ENCODE data around the gene TP63. TPM values are rescaled to one million over a fixed set of nuclear protein-coding genes. Genes with fewer than 3 reads are reported as not detected.

TP63 gene
- total RNA-seq, 1 donor from 2014 or later: under 0.01 TPM

DNA sequence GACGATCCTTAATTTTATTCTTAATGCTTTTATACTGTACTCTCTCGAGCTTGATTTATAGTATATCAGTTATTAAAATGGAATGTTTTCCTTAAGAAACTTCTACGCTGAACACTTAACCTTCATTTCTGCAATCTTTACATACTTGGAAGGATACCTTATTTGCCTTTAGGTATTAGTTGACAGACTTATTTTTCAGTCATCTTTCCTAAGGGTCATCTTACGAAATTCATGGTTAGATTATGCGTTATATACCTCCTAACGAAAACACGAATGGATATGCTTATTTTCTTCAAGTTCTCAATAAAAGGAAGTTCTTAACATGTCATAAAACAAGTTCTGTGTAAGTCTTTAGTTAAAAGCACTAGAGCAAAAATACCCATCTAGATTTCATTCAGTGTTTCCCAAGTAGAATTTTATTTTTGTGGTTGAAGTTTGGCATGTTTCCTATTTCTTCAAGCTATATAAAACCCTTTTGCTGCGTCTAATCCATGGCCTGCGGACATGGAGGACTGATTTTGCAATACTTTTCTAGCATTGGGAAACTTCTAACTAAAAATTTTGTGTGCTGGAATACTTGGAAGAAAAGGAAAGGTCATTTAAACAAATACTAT is 231.3 kb downstream of the TP63 start:
- no peak for DNase-seq (ENCODE audit: low read depth)

DNA sequence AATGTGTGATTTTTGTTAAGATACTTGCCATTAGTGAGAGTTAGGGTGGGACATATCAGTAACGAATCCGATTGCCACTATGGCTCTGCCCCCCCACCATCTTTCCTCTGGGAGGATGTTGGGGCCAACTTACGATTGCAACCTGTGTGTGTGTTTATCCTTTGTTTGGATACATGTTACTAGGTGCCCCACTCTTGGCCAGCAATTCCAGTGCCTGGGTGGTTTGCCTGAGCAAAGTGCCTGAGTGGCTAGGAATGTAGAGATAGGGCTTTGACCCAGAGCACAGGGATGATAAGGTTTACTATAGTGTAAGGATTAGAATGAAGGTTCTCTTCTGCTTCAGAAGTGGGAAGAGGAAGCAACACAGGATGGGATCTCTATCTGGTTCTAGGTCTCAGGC is 231.8 kb downstream of the TP63 start:
- DNase-seq (ENCODE audit: low read depth): no peak

DNA sequence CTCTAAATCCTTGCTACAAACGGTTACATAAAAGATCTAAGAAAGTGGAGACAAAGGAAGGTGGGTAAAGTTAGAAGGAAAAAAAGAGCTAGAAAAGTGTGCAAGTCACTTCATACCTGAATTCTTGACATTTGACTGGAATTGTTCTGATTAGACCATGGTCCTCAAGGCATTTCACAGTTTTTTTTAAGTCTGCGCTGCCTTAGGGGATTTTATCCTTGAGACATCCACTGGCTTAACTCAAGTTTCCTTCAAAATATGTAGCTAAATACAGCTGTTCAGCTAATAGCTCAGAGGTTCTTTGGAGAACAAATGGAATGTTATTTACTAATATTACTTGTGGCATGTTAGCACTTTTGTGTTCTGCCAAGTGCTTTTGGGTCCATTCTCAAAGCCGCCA is 236.9 kb downstream of the TP63 start:
- DNase-seq (ENCODE audit: low read depth): no peak

DNA sequence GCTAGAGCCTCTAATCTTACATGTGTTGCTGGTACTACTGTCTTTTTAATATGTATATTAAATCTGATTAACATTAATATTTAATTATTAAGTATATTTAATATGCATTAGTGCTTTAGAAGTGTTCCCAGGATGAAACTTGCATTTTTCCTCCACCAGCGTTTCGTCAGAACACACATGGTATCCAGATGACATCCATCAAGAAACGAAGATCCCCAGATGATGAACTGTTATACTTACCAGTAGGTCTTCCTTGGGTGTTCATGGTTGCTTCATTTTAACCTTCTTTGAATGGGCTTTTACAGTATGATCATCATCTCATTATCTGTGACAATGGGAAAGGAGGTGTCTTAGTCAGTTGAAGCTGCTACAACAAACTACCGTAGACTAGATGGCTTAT is 238.0 kb downstream of the TP63 start:
- no peak for DNase-seq (ENCODE audit: low read depth)

DNA sequence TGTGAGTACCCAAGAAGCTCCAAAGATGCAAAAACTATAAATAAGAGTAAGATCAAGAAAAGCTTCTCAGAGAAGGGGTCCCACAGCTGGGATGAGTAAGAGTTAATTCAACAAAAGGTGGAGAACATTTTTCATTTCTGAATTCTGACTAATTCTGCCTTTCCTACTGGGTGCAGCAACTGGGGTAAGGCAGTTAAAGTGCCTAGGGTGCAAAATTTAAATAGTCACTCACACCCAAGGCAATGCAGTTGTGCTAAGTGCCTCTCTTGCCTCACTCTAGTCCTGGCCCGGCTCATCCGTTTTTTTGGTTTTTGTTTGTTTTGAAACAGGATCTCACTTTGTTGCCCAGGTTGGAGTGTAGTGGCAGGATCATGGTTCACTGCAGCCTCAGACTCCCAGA is 240.2 kb downstream of the TP63 start:
- DNase-seq (ENCODE audit: low read depth): no peak

DNA sequence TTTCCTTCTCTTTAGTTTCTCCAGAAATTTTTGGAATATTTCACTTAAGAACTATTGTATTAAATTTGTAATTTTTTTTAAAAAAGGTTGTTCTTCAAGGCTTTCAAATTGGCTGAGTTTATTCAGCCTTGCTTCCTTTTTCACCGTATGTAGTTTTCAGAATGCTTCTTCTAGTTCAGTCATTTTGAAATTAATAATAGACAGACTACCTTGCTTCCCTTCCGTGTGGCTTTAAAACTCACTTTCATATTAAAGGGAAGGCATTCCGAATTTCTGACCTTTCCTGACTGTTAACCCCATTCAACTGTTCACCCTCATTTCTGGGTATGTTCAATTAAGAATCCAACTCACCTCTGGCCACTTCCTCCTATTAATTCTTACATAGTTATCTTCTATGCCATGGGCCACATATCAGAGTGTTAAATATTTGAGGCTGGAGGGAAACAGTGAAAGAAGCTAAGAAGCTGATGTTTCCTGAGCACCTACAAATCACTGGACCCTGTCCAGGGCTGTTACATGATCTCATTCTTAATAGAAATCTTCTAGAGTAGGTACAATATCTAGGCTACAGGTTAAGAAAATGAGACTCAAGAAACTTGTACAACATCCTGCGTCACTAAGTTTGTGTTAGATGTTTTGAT is 252.0 kb downstream of the TP63 start:
- peak; percentile 21 for DNase-seq (ENCODE audit: low read depth)

DNA sequence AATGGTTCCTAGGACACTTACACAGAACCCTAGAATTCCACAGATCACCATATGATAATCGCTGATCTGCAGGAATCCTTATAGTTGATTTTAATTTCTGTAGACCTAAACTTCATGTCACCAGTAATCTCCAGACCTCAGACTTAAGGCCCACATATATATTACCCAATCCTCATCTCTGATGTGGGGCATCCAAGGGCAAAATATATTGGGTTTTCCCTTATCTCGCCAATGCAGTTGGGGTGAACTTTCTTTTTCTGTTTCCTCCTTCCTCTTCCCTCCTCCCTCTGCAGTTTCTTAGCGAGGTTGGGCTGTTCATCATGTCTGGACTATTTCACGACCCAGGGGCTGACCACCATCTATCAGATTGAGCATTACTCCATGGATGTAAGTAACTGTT is 259.3 kb downstream of the TP63 start:
- DNase-seq (ENCODE audit: low read depth): no peak

DNA sequence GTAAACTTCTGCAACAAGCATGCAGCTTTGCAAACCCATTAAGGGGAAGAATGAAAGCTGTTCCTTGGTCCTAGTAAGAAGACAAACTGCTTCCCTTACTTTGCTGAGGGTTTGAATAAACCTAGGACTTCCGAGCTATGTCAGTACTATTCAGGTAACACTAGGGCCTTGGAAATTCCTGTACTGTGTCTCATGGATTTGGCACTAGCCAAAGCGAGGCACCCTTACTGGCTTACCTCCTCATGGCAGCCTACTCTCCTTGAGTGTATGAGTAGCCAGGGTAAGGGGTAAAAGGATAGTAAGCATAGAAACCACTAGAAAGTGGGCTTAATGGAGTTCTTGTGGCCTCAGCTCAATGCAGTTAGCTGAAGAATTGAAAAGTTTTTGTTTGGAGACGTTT is 265.3 kb downstream of the TP63 start:
- no peak for DNase-seq (ENCODE audit: low read depth)

DNA sequence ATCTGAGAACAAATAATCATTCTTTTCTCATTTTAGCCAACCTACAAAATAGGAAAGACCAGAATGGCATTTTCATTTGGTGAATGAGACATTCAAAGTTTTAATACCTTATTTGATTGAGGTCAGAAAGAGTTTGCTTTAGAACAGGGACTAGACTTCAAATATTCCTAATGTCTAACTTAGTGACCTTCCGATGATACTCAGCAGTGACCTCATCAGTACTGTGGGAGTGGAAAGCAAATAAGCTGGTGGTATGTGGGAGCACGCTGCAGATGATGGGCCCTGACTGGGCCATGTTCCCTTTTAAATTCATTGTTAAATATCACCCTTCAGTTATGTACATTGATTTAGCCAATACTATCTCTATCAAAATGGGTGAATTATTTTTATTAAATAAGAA is 266.2 kb downstream of the TP63 start:
- DNase-seq (ENCODE audit: low read depth): no peak

DNA sequence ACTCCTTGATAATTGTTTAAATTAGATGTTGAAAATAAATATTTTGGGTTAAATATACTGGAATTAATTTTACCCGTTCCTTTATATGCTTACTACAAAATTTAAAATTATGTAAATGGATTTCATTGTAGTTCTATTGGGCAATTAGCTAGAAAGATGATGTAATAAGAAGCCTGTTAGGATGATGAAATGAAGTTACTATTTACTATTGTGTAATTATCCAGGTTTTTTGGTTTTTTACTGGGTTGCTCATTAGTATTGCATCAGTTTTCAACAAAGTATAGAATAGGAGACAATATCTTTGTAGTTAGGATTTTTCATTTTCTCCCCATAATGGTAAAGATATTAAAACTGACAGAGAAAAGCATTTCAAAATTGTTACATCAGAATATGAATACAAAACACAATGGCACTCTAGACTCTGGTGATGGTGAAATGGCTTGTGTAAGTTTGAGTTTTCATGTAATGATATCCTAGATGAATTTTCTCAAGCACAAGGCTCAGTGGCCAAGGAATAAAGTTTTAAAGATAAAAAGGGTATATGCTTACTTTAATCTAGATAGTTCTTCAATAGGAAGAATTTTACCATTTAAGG is 267.5 kb downstream of the TP63 start:
- DNase-seq (ENCODE audit: low read depth): peak; percentile 38

DNA sequence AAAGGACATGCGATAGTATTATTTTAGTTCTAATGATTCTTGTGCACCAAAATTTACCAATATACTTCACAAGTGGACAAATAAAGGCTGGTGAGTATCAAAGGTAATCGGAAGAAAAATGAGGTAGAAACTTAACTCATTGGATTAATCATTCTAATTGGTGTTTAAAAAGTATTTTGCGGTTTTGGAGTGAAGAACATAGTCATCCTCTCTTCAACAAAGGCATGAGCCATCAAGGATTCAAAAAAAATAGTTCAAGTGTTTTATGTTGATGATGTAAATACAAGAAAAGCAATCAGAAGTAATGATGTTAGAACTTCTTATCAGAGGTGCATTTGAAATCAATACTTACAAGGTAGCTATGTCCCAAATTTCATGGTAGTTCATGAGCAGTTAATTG is 268.0 kb downstream of the TP63 start:
- DNase-seq (ENCODE audit: low read depth): no peak

DNA sequence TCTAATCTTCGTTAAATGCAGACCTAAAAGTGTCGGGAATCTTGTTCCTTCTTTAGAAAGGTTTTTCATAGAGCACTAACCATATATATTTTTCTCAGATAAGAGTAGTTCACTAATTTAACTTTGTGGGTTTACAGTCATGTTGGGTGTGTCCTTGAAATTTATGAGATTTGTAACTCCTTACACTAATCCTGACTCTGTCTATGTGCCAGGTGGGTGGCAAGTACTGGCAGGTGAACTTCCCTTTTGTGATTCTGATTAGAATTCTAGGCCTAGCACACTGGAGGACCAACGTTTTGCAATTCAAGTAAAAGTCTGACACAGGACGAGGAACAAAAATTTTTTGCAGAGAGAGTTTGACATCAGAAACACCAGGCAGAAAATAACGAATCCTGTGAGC is 269.4 kb downstream of the TP63 start:
- no peak for DNase-seq (ENCODE audit: low read depth)

DNA sequence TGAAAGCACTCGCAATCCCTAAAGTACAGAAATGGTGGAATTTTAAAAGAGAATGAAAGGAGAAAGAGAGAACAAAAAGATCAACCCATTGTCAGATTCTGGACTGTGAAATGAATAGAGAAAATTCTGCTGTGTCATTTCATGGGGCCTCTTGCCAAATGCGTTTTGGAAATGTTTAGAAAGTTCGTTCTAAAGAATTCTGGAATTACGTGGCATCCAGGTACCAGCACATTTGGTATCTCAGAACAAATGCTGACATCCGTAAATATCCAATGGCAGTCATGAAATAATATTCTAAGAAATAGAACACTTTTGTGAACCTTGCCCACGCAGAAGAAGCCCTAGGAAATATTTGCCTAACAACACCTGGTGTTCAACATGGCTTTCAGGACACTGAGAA is 270.3 kb downstream of the TP63 start:
- DNase-seq (ENCODE audit: low read depth): no peak

DNA sequence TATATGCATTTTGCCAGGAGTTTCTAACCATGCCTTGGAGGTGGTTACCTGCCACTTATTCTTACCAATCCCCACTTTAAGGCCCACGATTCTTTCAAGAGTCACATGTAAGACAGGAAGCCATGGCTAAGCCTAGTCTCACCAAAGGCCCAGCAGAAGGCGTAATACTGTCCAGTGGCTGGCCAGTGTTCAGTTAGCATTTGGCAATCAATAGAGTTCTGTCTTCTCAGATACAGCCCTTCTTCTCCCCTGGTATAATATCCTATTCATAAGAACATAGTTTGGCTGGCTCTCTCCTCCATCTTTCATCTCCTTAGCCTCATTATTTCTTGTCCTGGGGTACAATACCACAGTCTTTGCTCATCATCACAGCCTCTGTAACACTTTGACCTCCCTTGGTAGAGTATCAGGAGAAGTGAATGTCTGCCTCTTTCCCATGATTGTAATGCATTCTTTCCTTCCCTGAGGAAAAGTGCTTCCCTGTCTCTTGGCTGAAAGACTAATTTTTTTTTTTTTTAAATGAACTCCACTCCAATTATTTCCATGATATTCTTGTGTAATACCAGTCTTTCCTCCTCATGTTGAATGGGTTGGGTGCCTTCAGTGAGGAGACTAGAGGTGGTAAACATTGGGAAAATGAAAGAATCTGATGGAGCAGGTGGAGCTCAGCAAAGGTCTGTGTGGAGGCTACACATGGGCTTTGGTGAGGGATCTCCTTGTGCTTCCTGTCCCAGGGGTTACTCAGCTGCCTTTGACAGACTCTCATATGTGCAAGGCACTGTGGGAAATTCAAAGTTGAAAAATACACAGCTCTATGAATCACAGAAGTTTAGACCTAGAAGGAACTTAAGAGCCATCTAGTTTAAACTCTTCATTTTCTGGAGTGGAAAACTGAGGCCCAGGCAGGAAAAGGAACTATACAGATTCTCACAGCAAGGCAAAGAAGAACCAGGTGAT is 271.3 kb downstream of the TP63 start:
- no peak for DNase-seq (ENCODE audit: low read depth)

DNA sequence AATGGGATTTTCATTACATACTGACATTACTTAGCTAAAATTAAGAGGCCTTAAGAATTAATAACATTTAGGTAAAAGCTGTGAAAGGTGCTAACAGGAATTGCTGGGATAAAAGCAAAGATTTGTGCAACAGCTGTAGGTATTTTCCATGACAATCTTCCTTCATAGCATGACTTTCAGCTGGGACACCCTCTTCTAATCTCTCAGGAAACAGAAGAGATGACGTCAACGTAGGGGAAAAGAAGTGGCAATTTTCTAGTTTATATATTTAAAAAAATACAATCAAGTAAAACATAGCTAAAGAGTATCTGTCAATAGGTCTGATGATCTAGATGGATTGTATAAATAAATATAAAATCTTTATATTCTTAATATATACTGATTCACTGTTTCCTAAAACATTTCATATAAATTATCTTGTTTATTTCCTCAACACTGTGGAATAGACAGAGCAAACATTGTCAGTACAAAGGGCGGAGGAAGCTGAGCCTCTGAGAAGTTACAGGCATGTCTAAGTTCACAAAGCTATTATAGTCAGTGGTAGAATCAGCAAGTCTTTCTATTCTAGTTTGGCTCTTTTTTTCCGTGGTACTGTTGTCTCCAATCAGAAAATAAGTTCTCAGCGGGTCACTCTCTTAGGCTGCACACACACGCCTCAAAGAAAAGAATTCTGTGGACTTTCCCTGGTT is 272.5 kb downstream of the TP63 start:
- DNase-seq (ENCODE audit: low read depth): no peak

DNA sequence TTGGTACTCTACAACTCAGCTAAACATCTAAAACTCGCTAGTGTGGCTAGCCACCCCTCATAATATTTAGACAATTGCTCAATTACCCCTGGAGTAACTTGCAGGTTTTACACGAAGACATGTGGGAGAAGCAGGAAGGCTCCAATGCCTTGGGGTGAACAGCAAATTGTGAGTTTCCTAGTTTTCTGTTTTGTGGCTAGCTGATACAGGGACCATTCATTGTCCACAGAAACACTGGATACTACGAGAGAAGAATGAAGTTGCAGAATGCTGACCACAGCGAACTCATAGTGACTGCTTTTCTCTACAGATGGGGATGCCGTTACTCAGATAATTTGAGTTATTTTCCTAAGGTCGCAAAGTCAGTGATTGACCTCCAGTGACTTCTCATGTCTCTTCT is 276.6 kb downstream of the TP63 start:
- no peak for DNase-seq (ENCODE audit: low read depth)

DNA sequence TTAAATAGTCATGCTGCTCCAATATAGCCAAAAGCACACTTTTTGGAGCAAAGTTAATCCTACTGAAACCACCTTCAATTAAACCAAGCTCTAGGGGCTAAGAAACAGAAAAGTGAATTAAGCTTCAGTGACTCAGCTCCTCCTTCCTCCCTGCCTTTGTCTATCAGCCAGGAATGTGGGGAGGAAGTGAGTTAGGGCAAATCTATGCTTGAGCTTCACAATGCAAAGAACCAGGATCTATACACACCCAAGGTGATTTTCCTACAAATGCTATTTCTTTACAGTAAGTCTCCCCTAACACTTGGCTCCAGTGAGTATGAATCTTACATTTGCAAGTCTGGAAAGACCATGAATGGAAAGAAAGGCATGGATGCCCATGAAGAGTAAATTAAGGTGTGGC is 277.5 kb downstream of the TP63 start:
- DNase-seq (ENCODE audit: low read depth): peak; percentile 53

DNA sequence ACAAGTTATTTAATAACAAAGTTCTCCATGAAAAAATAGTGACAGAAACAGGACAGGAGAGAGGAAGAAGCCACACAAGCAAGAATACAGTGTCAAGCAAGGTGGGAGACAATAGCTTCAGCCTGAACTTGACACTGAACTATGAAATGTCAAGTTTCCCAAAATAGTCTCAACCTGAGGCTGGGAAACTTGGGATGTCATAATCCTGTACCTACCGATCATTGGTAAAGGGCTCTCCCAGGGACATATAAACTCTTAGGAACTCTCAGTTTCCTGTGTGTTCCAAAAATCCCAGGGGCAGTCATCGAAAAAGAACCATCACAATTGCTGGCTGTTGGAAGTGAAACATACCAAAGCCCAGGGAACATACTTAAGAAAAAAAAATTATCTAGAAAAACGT is 277.9 kb downstream of the TP63 start:
- no peak for DNase-seq (ENCODE audit: low read depth)

DNA sequence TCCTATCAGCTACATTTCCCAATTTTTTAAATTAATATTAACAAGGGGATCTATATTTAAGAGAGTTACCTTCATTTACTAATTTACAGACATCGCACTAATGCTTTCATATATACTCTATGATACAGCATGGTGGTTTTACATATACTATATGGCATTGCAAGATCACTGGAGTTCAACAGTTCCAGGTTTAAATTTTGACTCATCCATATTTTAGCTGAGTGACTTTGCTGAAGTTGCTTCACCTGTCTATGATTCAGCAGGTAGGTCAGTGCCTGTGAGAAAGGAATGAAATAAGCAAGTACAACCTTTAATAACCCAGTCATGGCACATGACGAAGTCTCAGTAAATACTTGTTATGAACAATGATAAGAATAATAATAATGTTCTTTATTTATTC is 278.4 kb downstream of the TP63 start:
- peak; percentile 65 for DNase-seq (ENCODE audit: low read depth)

DNA sequence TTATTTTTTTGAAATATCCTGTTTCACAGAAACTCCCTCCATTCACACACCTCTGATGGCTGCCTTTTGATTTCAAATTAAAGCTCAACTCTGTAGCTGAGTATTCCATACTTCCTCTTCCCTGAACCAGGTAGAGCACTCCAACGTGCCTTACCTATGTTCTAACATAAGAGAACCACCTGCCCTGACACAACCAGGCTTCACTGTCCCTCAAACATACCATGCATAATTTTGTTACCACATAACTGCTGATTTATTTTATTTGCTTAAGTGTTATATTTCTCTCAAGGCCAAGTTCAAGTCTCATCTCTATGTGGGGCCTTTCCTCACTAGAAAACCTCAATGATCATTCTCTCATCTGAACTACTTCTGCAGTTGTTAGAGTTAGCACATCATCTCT is 279.8 kb downstream of the TP63 start:
- no peak for DNase-seq (ENCODE audit: low read depth)

DNA sequence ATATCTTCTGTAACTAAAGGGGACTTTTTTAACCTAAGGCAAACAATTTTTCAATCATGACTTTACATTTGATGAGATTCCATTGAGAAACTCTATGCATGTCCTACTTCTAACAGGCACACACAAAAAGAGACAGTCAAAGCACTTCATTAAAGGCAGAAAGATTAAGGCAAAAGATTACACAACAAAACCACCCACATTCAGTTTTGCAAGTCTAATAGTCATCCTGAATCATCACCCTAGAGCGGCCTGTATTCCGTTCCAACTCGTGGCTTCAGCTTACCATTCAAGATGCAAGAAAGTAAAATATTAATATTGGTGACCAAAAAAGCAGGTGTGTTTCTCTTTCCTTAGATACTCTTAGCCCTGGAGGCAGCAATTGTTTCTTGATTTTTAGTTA is 283.6 kb downstream of the TP63 start:
- DNase-seq (ENCODE audit: low read depth): peak; percentile 99

DNA sequence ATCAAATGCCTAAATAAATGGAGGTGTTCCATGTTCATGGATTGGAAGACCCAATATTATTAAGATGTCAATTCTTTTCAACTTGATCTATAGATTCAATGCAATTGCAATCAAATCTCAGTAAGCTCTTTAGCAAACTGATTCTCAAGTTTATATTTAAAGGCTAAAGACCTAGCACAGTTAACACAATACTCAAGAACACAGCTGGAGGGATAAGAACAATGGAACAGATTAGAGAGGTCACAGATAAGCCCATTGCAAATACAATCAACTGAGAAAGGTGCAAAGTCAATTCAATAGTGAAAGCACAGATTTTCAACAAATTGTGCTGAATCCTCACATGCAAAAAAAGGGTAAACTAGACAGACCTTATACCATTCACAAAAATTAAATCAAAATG is 290.6 kb downstream of the TP63 start:
- DNase-seq (ENCODE audit: low read depth): no peak

Data from renal cortical epithelial cell (primary cell).